B cell (primary cell): ENCODE results near the gene PTPRE. TPM values are rescaled to one million over a fixed set of nuclear protein-coding genes. Genes with fewer than 3 reads are reported as not detected.

Experiments used
- ATAC-seq: fragments of 200-7000 bp; cut with Tn5 transposase; one replicate; pipeline ENCODE4 v1.10.0; 2021; ENCODE audit warnings: low read depth, mild to moderate bottlenecking, moderate number of reproducible peaks, moderate library complexity
- CTCF ChIA-PET: fragments of 350-600 bp; sonication (Branson Sonifier 250); formaldehyde crosslinking; loops from one replicate; lab custom pipeline; 2021; ENCODE audit warnings: antibody characterized with exemption, inconsistent platforms; lab: Charles Lee
- POLR2A ChIA-PET: fragments of 350-600 bp; sonication (Branson Sonifier 250); formaldehyde crosslinking; loops from one replicate; lab custom pipeline; 2021; ENCODE audit warnings: antibody characterized with exemption; lab: Charles Lee
- DNase-seq: peaks from one replicate; pipeline ENCODE4 v3.0.0; 2013
- H2AFZ ChIP-seq: 2 replicates; pipeline ENCODE4 v1.6.1; 2012; ENCODE audit warnings: mild to moderate bottlenecking, low read depth, low read length; ENCODE audit not compliant: insufficient read depth, poor library complexity, severe bottlenecking
- H3K27ac ChIP-seq, 2 donors: 1 replicate in 1 of 2; 2 replicates in 1 of 2; pipeline ENCODE4 v1.5.1; 2012 to 2013; ENCODE audit warnings: low read length in 2 of 2, mild to moderate bottlenecking in 2 of 2, moderate library complexity in 1 of 2
- H3K27me3 ChIP-seq, 4 experiments: fragments of 200-600 bp in 1 of 4; sonication (generic) in 1 of 4; replicated peaks in 1 of 4; 1 replicate in 2 of 4; 2 replicates in 2 of 4; pipeline versions ENCODE4 v1.6.1 to v1.7.0; 2013 to 2016; ENCODE audit warnings: low read length in 3 of 4, mild to moderate bottlenecking in 2 of 4, mixed read lengths in 1 of 4, moderate library complexity in 1 of 4; ENCODE audit not compliant: insufficient read depth in 4 of 4, control insufficient read depth in 3 of 4; ENCODE audit errors: control extremely low read depth in 1 of 4
- H3K36me3 ChIP-seq, 2 experiments: replicated peaks in 1 of 2; 1 replicate in 1 of 2; 2 replicates in 1 of 2; pipeline versions ENCODE4 v1.6.1 to v1.7.1; 2013; ENCODE audit warnings: low read length in 1 of 2; ENCODE audit not compliant: insufficient read depth in 2 of 2, control insufficient read depth in 1 of 2; ENCODE audit errors: control extremely low read depth in 1 of 2, extremely low read depth in 1 of 2
- H3K4me1 ChIP-seq, 2 donors: fragments of 200-600 bp in 1 of 2; sonication (generic) in 1 of 2; 1 replicate in 1 of 2; 2 replicates in 1 of 2; pipeline versions ENCODE4 v1.5.1 to v1.6.1; 2013 to 2017; ENCODE audit warnings: low read length in 2 of 2; ENCODE audit not compliant: control insufficient read depth in 2 of 2, insufficient read depth in 2 of 2
- H3K4me2 ChIP-seq: replicated peaks from 2 replicates; pipeline ENCODE3; 2012; ENCODE audit warnings: mild to moderate bottlenecking, low read depth, low read length; ENCODE audit not compliant: poor library complexity, severe bottlenecking
- H3K4me3 ChIP-seq, 5 experiments: fragments of 200-600 bp in 1 of 5; sonication (generic) in 1 of 5; 1 replicate in 3 of 5; 2 replicates in 2 of 5; pipeline versions ENCODE4 v1.5.1 to v1.7.0; 2011 to 2016; ENCODE audit warnings: low read length in 4 of 5, mild to moderate bottlenecking in 4 of 5, low read depth in 2 of 5, control low read depth in 1 of 5, moderate library complexity in 1 of 5; ENCODE audit not compliant: insufficient read depth in 1 of 5; ENCODE audit errors: control extremely low read depth in 1 of 5, extremely low read depth in 1 of 5
- H3K79me2 ChIP-seq: fragments of 200-600 bp; sonication (generic); one replicate; pipeline ENCODE4 v1.6.0; 2016; ENCODE audit warnings: low read length; ENCODE audit not compliant: control insufficient read depth, insufficient read depth
- H3K9ac ChIP-seq: fragments of 200-600 bp; sonication (generic); 2 replicates; pipeline ENCODE4 v1.6.1; 2017; ENCODE audit warnings: mild to moderate bottlenecking, low read length, moderate library complexity
- H3K9me3 ChIP-seq, 3 donors: one replicate each; pipeline versions ENCODE4 v1.6.1 to v1.7.1; 2013; ENCODE audit warnings: low read length in 2 of 3; ENCODE audit not compliant: control insufficient read depth in 2 of 3, insufficient read depth in 1 of 3; ENCODE audit errors: control extremely low read depth in 1 of 3
- H4K20me1 ChIP-seq: 2 replicates; pipeline ENCODE4 v1.6.0; 2012; ENCODE audit warnings: mild to moderate bottlenecking, low read length; ENCODE audit not compliant: insufficient read depth, control insufficient read depth, poor library complexity, severe bottlenecking
- H3K27ac Mint-ChIP-seq: one replicate; pipeline ENCODE4 v1.8.0; 2021; ENCODE audit warnings: mixed read lengths
- H3K27me3 Mint-ChIP-seq: one replicate; pipeline ENCODE4 v1.8.0; 2021; ENCODE audit warnings: mixed read lengths
- H3K4me1 Mint-ChIP-seq: one replicate; pipeline ENCODE4 v1.8.0; 2021; ENCODE audit warnings: mixed read lengths
- H3K4me3 Mint-ChIP-seq: one replicate; pipeline ENCODE4 v1.8.0; 2021; ENCODE audit warnings: mixed read lengths
- H3K9me3 Mint-ChIP-seq: one replicate; pipeline ENCODE4 v1.8.0; 2022; ENCODE audit warnings: mixed read lengths; ENCODE audit not compliant: insufficient read depth
- EZH2 ChIP-seq: IDR thresholded peaks from 2 replicates; pipeline ENCODE4 v1.6.1; 2012; ENCODE audit warnings: borderline replicate concordance, low read depth, mild to moderate bottlenecking, moderate library complexity, low read length; ENCODE audit not compliant: insufficient read depth, poor library complexity, severe bottlenecking
- WGBS: methylation state at CpG from one replicate; pipeline ENCODE4 v1.1.5; 2013; ENCODE audit warnings: missing lambda C conversion rate; ENCODE audit not compliant: insufficient coverage; 5-methylcytosine and 5-hydroxymethylcytosine counted together
- intact Hi-C: fragments of 100-400 bp; cut with micrococcal nuclease; formaldehyde crosslinking; loops from one replicate; pipeline ENCODE4 v1.10.0; 2022
- polyA plus RNA-seq: library from polyadenylated mRNA; depleted of rRNA; stranded (reverse); fragments of >200 nt; gene quantifications from 2 replicates; pipeline ENCODE4 v1.2.3, GENCODE V29; 2012
- total RNA-seq, 2 donors: library from RNA; stranded (reverse); fragments of 120-200 nt in 1 of 2; gene quantifications; 1 replicate in 1 of 2; 2 replicates in 1 of 2; pipeline versions ENCODE4 v1.2.3 to v1.2.4, GENCODE V29; 2013 to 2022
- TF ChIP-seq, protein P1 (sequence below): fragments of 200-600 bp; IDR thresholded peaks from one replicate; pipeline ENCODE4 v1.8.0; 2022; ENCODE audit warnings: antibody characterized with exemption, mild to moderate bottlenecking

PTPRE gene
- total and polyA plus RNA-seq, 2 donors (not counting 1 experiment from before 2014, with no cell fraction given): 6.6 to 32.7 TPM

DNA sequence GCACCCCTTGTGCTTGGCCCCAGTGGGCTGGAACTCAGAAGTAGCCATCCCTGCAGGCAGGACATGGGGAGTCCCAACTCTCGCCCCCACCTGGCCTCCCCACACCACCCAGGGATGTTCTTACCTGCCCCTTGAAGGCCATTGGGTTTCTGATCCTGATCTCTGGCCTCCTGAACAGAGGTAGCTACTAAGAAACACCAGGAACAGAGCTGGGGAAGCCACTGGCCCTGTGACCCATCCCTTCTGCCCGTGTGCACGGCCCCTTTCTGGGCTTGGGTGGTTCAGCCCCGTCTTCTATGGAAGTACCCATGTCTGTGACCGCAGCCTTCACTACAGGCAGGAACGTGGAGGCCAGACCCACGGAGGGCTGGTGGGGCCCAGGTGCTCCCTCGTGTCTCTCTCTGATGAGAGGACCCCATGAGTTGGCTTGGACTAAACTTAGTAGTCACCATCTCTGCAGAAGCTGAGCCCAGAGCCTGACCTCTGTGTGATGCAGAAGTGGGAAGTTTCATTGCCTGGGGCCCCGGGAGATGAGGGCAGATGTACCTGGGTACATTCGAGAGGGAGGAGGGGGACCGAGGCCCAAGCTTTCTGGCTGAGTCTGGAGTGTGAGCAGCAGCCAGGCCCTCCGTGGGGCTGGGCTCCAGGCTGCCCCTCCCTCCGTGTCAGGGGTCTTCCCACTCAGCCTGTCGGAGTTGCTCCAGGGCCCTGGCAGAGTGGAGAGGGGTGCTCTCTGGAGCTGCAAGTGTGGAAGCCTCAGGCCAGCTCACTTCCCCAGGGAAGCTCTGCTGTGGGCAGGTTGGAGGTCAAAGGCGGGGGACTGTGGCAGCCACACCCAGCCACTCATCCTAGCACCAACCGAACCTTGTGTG is 138.3 kb downstream of the PTPRE start:
- Mint-ChIP-seq H3K27me3 (no peaks in the 10 kb centered on the region), H3K4me3 (peak overlapping the region; percentile 34), H3K27ac (peak overlapping the region; percentile 46), H3K4me1 (peaks cover 46% of the 10 kb centered on the region), H3K9me3 (no peaks in the 10 kb centered on the region)
- peaks cover 0 to 2% (median 0%) of the 10 kb centered on the region in 3 donors for H3K9me3 ChIP-seq
- H3K4me2 ChIP-seq: no peak overlapping the region
- peaks cover 0 to 6% of the 10 kb centered on the region in 2 experiments for H3K36me3 ChIP-seq
- H3K79me2 ChIP-seq: peaks cover 35% of the 10 kb centered on the region
- peaks cover 38 to 52% of the 10 kb centered on the region in 2 donors for H3K4me1 ChIP-seq
- DNase-seq (no peak), ATAC-seq (no peak)
- 84% methylated on average over 14 of the region's 16 CpGs for WGBS
- POLR2A ChIA-PET: no interaction called here
- H3K9ac ChIP-seq: no peak overlapping the region
- TF ChIP-seq, protein P1, sequence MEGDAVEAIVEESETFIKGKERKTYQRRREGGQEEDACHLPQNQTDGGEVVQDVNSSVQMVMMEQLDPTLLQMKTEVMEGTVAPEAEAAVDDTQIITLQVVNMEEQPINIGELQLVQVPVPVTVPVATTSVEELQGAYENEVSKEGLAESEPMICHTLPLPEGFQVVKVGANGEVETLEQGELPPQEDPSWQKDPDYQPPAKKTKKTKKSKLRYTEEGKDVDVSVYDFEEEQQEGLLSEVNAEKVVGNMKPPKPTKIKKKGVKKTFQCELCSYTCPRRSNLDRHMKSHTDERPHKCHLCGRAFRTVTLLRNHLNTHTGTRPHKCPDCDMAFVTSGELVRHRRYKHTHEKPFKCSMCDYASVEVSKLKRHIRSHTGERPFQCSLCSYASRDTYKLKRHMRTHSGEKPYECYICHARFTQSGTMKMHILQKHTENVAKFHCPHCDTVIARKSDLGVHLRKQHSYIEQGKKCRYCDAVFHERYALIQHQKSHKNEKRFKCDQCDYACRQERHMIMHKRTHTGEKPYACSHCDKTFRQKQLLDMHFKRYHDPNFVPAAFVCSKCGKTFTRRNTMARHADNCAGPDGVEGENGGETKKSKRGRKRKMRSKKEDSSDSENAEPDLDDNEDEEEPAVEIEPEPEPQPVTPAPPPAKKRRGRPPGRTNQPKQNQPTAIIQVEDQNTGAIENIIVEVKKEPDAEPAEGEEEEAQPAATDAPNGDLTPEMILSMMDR: no peak
- TF ChIP-seq EZH2: no peak
- no peak overlapping the region for H3K4me3 ChIP-seq
- no peak overlapping the region for H2AFZ ChIP-seq
- H3K27ac ChIP-seq: no peak overlapping the region
- CTCF ChIA-PET: interaction anchor here (0.9 to 15.8 kb wide), 3 partner anchors 10 to 34 kb away, joined by 3 to 524 read pairs (median 84); no protein-coding TSS in a partner anchor
- H4K20me1 ChIP-seq: peaks cover 6% of the 10 kb centered on the region
- no peaks in the 10 kb centered on the region for H3K27me3 ChIP-seq
- intact Hi-C loops: loop anchor here (5.0 kb wide), 2 partner anchors 167 to 1422 kb away; partner anchors contain the start of gene MGMT

GRCh38 chr10:128045833-128046120 is 138.9 kb downstream of the PTPRE start:
- Mint-ChIP-seq H3K4me3 (no peak overlapping the region), H3K9me3 (no peaks in the 10 kb centered on the region), H3K27ac (no peak overlapping the region), H3K27me3 (no peaks in the 10 kb centered on the region), H3K4me1 (peaks cover 52% of the 10 kb centered on the region)
- Histone ChIP-seq H3K27ac (no peak overlapping the region), H3K4me2 (no peak overlapping the region), H3K36me3 (peaks cover 0 to 6% of the 10 kb centered on the region in 2 experiments), H3K9me3 (no peaks in the 10 kb centered on the region), H2AFZ (no peak overlapping the region), H3K4me1 (peaks cover 41 to 58% of the 10 kb centered on the region in 2 donors), H4K20me1 (peaks cover 6% of the 10 kb centered on the region), H3K4me3 (no peak overlapping the region), H3K79me2 (peaks cover 39% of the 10 kb centered on the region), H3K27me3 (no peaks in the 10 kb centered on the region), H3K9ac (no peak overlapping the region)
- intact Hi-C loops: loop anchor here (2.0 to 5.0 kb wide), 3 partner anchors 81 to 1422 kb away; partner anchors contain the start of genes MGMT and MKI67
- TF ChIP-seq, protein P1: no peak
- no peak for TF ChIP-seq EZH2
- CTCF ChIA-PET: interaction anchor here (0.9 to 15.8 kb wide), 3 partner anchors 10 to 34 kb away, joined by 3 to 524 read pairs (median 84); no protein-coding TSS in a partner anchor
- ATAC-seq: no peak
- no peak for DNase-seq
- WGBS: 95% methylated on average over 3 of the region's 6 CpGs
- POLR2A ChIA-PET: no interaction called here
